HCT116 (cell line): ENCODE measurements around the gene NOX4. TPM values are rescaled to one million over a fixed set of nuclear protein-coding genes. Genes with fewer than 3 reads are reported as not detected.

ENCODE experiments used
- ATAC-seq: fragments of 200-7000 bp; cut with Tn5 transposase; 2 replicates; pipeline ENCODE4 v1.9.1; 2020; ENCODE audit warnings: mild to moderate bottlenecking, moderate library complexity
- BruUV-seq: library from RNA; stranded (reverse); fragments of 400-500 nt; replicated peaks from 2 replicates; lab custom pipeline; 2021; lab: Mats Ljungman, UMichigan
- CTCF ChIA-PET: fragments of 300-600 bp; sonication (Branson Sonifier 250); formaldehyde crosslinking; loops from one replicate; lab custom pipeline; 2021; ENCODE audit warnings: antibody characterized with exemption; lab: Charles Lee
- POLR2A ChIA-PET: fragments of 300-600, 350-600 bp; sonication (Branson Sonifier 250); formaldehyde crosslinking; loops from one replicate; lab custom pipeline; 2021; ENCODE audit warnings: antibody characterized with exemption; lab: Charles Lee
- RAD21 ChIA-PET, 2 experiments: fragments of 300-600 bp; sonication (Branson Sonifier 250); formaldehyde crosslinking; loops; one replicate each; lab custom pipeline; 2023; ENCODE audit warnings: low total read pairs in 2 of 2; ENCODE audit not compliant: uncharacterized antibody in 2 of 2, unreplicated experiment in 2 of 2, low non-redundant PET in 1 of 2; lab: Charles Lee
- DNase-seq: peaks from one replicate; pipeline ENCODE4 v3.0.0-alpha.2; 2010; ENCODE audit warnings: low read depth, low spot score
- H2AFZ ChIP-seq: fragments of 200-600 bp; shearing (Covaris generic), sonication (generic); 2 replicates; pipeline ENCODE4 v1.6.1; 2017; ENCODE audit warnings: low read depth, mixed run types, mixed read lengths, antibody characterized with exemption, low read length; ENCODE audit not compliant: poor library complexity, severe bottlenecking
- H3K27ac ChIP-seq: 2 replicates; pipeline ENCODE4 v1.5.1; 2012; ENCODE audit warnings: low read depth, low read length
- H3K27me3 ChIP-seq: fragments of 200-600 bp; sonication (generic); 2 replicates; pipeline ENCODE4 v1.6.1; 2016; ENCODE audit warnings: mixed run types, low read length, mixed read lengths; ENCODE audit not compliant: insufficient read depth
- H3K36me3 ChIP-seq, 2 experiments: fragments of 200-500 bp in 1 of 2; fragments of 200-600 bp in 1 of 2; sonication (Bioruptor generic) in 1 of 2; sonication (generic) in 1 of 2; 2 replicates each; pipeline versions ENCODE4 v1.5.1 to v1.6.1; 2014 to 2016; ENCODE audit warnings: low read length in 2 of 2, inconsistent platforms in 1 of 2, mixed read lengths in 1 of 2, mixed run types in 1 of 2; ENCODE audit not compliant: insufficient read depth in 2 of 2, control insufficient read depth in 1 of 2
- H3K4me1 ChIP-seq, 2 experiments: fragments of 200-600 bp in 1 of 2; sonication (generic) in 1 of 2; 2 replicates each; pipeline versions ENCODE4 v1.5.1 to v1.6.1; 2012 to 2017; ENCODE audit warnings: low read length in 2 of 2, inconsistent platforms in 1 of 2, mild to moderate bottlenecking in 1 of 2, mixed read lengths in 1 of 2, mixed run types in 1 of 2, moderate library complexity in 1 of 2; ENCODE audit not compliant: insufficient read depth in 2 of 2, control insufficient read depth in 1 of 2
- H3K4me2 ChIP-seq: fragments of 200-600 bp; sonication (generic); 2 replicates; pipeline ENCODE4 v1.6.1; 2017; ENCODE audit warnings: mixed run types, low read length, mixed read lengths
- H3K4me3 ChIP-seq, 2 experiments: fragments of 200-600 bp in 1 of 2; sonication (generic) in 1 of 2; replicated peaks in 1 of 2; 2 replicates each; pipeline ENCODE4 v1.5.1; 2011 to 2016; ENCODE audit warnings: low read length in 2 of 2, control low read depth in 1 of 2, low read depth in 1 of 2, mild to moderate bottlenecking in 1 of 2, mixed read lengths in 1 of 2, mixed run types in 1 of 2
- H3K79me2 ChIP-seq: fragments of 200-600 bp; sonication (generic); 2 replicates; pipeline ENCODE4 v1.6.1; 2017; ENCODE audit warnings: mild to moderate bottlenecking, mixed run types, low read length, moderate library complexity, mixed read lengths; ENCODE audit not compliant: insufficient read depth
- H3K9ac ChIP-seq: fragments of 200-600 bp; sonication (generic); 2 replicates; pipeline ENCODE4 v1.6.1; 2016; ENCODE audit warnings: low read length, mixed read lengths
- H3K9me2 ChIP-seq: fragments of 200-600 bp; sonication (generic), shearing (Covaris generic); 2 replicates; pipeline ENCODE4 v1.6.1; 2017; ENCODE audit warnings: mixed run types, mild to moderate bottlenecking, moderate library complexity; ENCODE audit not compliant: insufficient read depth
- H3K9me3 ChIP-seq, 2 experiments: fragments of 200-500 bp in 1 of 2; fragments of 200-600 bp in 1 of 2; sonication (Bioruptor generic) in 1 of 2; sonication (generic) in 1 of 2; 2 replicates each; pipeline ENCODE4 v1.6.1; 2014 to 2017; ENCODE audit warnings: low read length in 2 of 2, mixed read lengths in 2 of 2, inconsistent platforms in 1 of 2, low read depth in 1 of 2, mild to moderate bottlenecking in 1 of 2, mixed run types in 1 of 2, moderate library complexity in 1 of 2; ENCODE audit not compliant: control insufficient read depth in 1 of 2, insufficient read depth in 1 of 2
- H4K20me1 ChIP-seq: fragments of 200-600 bp; sonication (generic), shearing (Covaris generic); 2 replicates; pipeline ENCODE4 v1.6.1; 2017; ENCODE audit warnings: mixed run types, mild to moderate bottlenecking, moderate library complexity; ENCODE audit not compliant: insufficient read depth
- ATF3 ChIP-seq: IDR thresholded peaks from 2 replicates; pipeline ENCODE4 v1.6.1; 2012
- CEBPB ChIP-seq: IDR thresholded peaks from 2 replicates; pipeline ENCODE4 v1.6.1; 2012; ENCODE audit warnings: low read depth
- CTCF ChIP-seq, 3 experiments: fragments of 200-600 bp in 1 of 3; sonication (generic) in 1 of 3; IDR thresholded peaks in 2 of 3; conservative IDR thresholded peaks in 1 of 3; 2 replicates each; pipeline ENCODE4 v1.5.1; 2012 to 2017; ENCODE audit warnings: low read depth in 2 of 3, low read length in 2 of 3, antibody characterized with exemption in 1 of 3, borderline replicate concordance in 1 of 3, control low read depth in 1 of 3, mild to moderate bottlenecking in 1 of 3, mixed read lengths in 1 of 3, mixed run types in 1 of 3, moderate library complexity in 1 of 3; ENCODE audit not compliant: insufficient read depth in 1 of 3
- EGR1 ChIP-seq: IDR thresholded peaks from 2 replicates; pipeline ENCODE4 v1.6.1; 2012; ENCODE audit warnings: low read depth
- EZH2 ChIP-seq: fragments of 200-600 bp; sonication (generic); IDR thresholded peaks from 2 replicates; pipeline ENCODE4 v1.6.1; 2017; ENCODE audit warnings: antibody characterized with exemption, mixed run types
- EZH2phosphoT487 ChIP-seq: fragments of 200-600 bp; IDR thresholded peaks from 2 replicates; pipeline ENCODE4 v1.6.1; 2018; ENCODE audit warnings: antibody characterized with exemption, borderline replicate concordance
- FOSL1 ChIP-seq: IDR thresholded peaks from 2 replicates; pipeline ENCODE4 v1.6.1; 2012; ENCODE audit warnings: low read depth
- JUND ChIP-seq: IDR thresholded peaks from 2 replicates; pipeline ENCODE4 v1.6.1; 2012
- MAX ChIP-seq: IDR thresholded peaks from 2 replicates; pipeline ENCODE4 v1.6.1; 2012
- POLR2AphosphoS5 ChIP-seq: IDR thresholded peaks from 2 replicates; pipeline ENCODE4 v1.6.1; 2011; ENCODE audit warnings: mild to moderate bottlenecking, low read depth, low read length, moderate library complexity
- RAD21 ChIP-seq: IDR thresholded peaks from 2 replicates; pipeline ENCODE4 v1.6.1; 2012; ENCODE audit warnings: low read depth, mild to moderate bottlenecking
- REST ChIP-seq: IDR thresholded peaks from 2 replicates; pipeline ENCODE4 v1.6.1; 2012; ENCODE audit warnings: low read depth
- SIN3A ChIP-seq: IDR thresholded peaks from 2 replicates; pipeline ENCODE4 v1.6.1; 2012; ENCODE audit warnings: low read depth
- SP1 ChIP-seq: IDR thresholded peaks from 2 replicates; pipeline ENCODE4 v1.6.1; 2012; ENCODE audit warnings: low read depth
- SRF ChIP-seq: IDR thresholded peaks from 2 replicates; pipeline ENCODE4 v1.6.1; 2012; ENCODE audit warnings: low read depth
- TCF7L2 ChIP-seq: IDR thresholded peaks from 2 replicates; pipeline ENCODE4 v1.7.0; 2011; ENCODE audit warnings: borderline replicate concordance, inconsistent platforms; ENCODE audit not compliant: insufficient read depth, insufficient read length; ENCODE audit errors: extremely low read depth
- YY1 ChIP-seq: IDR thresholded peaks from 2 replicates; pipeline ENCODE4 v1.6.1; 2011; ENCODE audit warnings: low read length, low read depth, moderate library complexity, mild to moderate bottlenecking; ENCODE audit not compliant: insufficient replicate concordance; ENCODE audit errors: extremely low read depth
- ZBTB33 ChIP-seq: IDR thresholded peaks from 2 replicates; pipeline ENCODE4 v1.6.1; 2011; ENCODE audit warnings: mild to moderate bottlenecking, low read length, moderate library complexity; ENCODE audit not compliant: insufficient replicate concordance; ENCODE audit errors: extremely low read depth
- ZFX ChIP-seq: fragments of 450-650 bp; IDR thresholded peaks from 2 replicates; pipeline ENCODE4 v1.6.1; 2017
- ZNF274 ChIP-seq: fragments of 200-500 bp; sonication (Bioruptor generic); IDR thresholded peaks from 2 replicates; pipeline ENCODE4 v1.6.1; 2014; ENCODE audit warnings: mild to moderate bottlenecking, low read depth, low read length, inconsistent platforms
- intact Hi-C: fragments of 100-400 bp; cut with micrococcal nuclease; formaldehyde crosslinking; loops from 2 replicates; pipeline ENCODE4 v1.10.0; 2022
- total RNA-seq: library from RNA; stranded (reverse); gene quantifications from one replicate; pipeline ENCODE4 v1.2.1, GENCODE V29; 2021; ENCODE audit not compliant: unreplicated experiment

Gene NOX4
- total RNA-seq, 1 experiment from 2014 or later: not detected

- POLR2A ChIA-PET: no interaction called here
- H3K79me2 ChIP-seq: no peaks in the 10 kb centered on the region
- no peaks in the 10 kb centered on the region for H4K20me1 ChIP-seq
- ATAC-seq (no peak), DNase-seq (no peak)
- H3K9me3 ChIP-seq: no peaks in the 10 kb centered on the region
- no peak overlapping the region for H2AFZ ChIP-seq
- no peaks in the 10 kb centered on the region for H3K4me1 ChIP-seq
- no peak overlapping the region for H3K9ac ChIP-seq
- TF ChIP-seq MAX (no peak), TCF7L2 (no peak), REST (no peak), ZBTB33 (no peak), FOSL1 (no peak), JUND (no peak), POLR2AphosphoS5 (no peak), ZNF274 (no peak), SRF (no peak), ZFX (no peak), SP1 (no peak), EZH2phosphoT487 (no peak), EGR1 (no peak), YY1 (no peak), CEBPB (no peak), SIN3A (no peak), ATF3 (no peak), EZH2 (no peak), CTCF (IDR thresholded peaks at IDR 0.05 in 2 of 3, conservative IDR thresholded peaks at IDR 0.05 in 1 of 3; ENCODE audit: borderline replicate concordance in 1 of 3, insufficient read depth in 1 of 3, low read depth in 2 of 3, low read length in 2 of 3) (no peak), RAD21 (no peak)
- intact Hi-C loops: no loop called here
- CTCF ChIA-PET: no interaction called here
- H3K36me3 ChIP-seq: no peaks in the 10 kb centered on the region
- BruUV-seq: no TSS peak
- H3K4me3 ChIP-seq: no peak overlapping the region
- RAD21 ChIA-PET: no interaction called here
- H3K4me2 ChIP-seq: no peak overlapping the region
- H3K27me3 ChIP-seq: no peaks in the 10 kb centered on the region
- no peaks in the 10 kb centered on the region for H3K9me2 ChIP-seq
- no peak overlapping the region for H3K27ac ChIP-seq
These were observed 212.0 kb downstream of the NOX4 start for GRCh38 chr11:89279176-89279575.
